NCI-H1694 (cell line): Measurements from ENCODE around the gene PRKCI.
"Not testable (repeated sequence)": the region's sequence is repeated elsewhere in the genome, so short reads cannot be mapped to it uniquely, and the experiment has no call there.

Experiments
- DNase-seq: peaks from one replicate; lab custom pipeline; 2025; lab: John Stamatoyannopoulos, UW

Gene PRKCI

GRCh38 chr3:170296703-170297102 is 74.5 kb downstream of the PRKCI start:
- DNase-seq = no peak

- DNase-seq = no peak
Observed at GRCh38 chr3:170301405-170301804, 79.2 kb downstream of the PRKCI start.

- no peak for DNase-seq
Observed at GRCh38 chr3:170302008-170302407, 79.8 kb downstream of the PRKCI start.

GRCh38 chr3:170306015-170306414 is 83.8 kb downstream of the PRKCI start:
- no peak for DNase-seq

DNA sequence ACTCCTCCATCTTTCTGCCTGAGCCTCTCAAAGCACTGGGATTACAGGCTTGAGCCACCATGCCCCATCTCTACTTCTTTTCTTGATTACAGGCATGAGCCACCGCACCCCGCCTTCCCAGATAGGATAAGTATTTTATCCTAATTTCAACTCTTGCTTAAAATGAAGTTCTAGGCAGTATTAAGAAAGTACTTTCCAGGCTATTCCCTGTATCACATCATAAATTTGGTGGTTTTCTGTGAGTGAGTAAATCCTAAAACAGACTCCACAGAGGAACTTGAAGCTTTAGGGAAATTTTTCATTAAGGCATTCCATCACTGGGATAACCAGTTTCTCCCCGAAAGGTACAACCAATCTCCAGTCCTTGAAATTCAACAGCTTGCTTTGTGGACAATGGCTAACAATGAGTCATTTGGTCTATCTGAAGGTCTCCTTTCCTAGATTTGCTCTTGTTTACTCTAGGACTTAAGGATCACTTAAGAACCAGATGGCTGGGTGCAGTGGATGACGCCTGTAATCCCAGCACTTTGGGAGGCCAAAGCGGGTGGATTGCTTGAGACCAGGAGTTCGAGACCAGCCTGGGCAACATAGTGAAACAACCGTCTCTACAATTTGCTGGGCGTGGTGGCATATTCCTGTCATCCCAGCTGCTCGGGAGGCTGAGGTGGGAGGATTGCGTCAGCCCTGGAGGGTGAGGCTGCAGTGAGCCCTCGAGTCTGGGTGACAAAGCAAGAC is 85.6 kb downstream of the PRKCI start:
- no peak for DNase-seq

- no peak for DNase-seq
Observed at GRCh38 chr3:170309046-170309445, 86.8 kb downstream of the PRKCI start.

GRCh38 chr3:170317954-170318353 is 95.7 kb downstream of the PRKCI start:
- DNase-seq = no peak

DNA sequence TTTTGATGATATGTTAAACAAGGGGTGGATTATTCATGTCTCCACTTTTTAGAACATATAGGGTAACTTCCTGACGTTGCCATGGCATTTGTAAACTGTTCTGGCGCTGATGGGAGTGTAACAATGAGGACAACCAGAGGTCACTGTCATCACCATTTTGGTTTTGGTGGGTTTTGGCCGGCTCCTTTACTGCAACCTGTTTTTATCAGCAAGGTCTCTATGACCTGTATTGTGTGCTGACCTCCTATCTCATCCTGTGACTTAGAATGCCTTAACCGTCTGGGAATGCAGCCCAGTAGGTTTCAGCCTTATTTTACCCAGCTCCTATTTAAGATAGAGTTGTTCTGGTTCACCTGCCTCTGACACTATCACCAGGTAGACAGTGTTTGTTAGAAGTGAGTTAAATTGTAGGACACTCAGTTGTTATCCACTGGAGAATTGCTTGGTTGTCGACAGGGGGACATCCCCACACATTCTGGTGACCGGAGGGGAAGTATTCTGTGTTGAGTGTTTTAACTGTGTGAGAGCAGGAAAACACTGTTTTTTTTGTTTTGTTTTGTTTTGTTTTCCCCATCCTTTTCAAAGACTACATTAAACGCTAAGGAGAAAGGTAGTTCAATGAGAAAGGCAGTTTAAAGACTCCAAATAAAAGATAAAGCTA is 98.4 kb downstream of the PRKCI start:
- no peak for DNase-seq

GRCh38 chr3:170321321-170322034 is 99.3 kb downstream of the PRKCI start:
- DNase-seq = no peak

GRCh38 chr3:170322566-170323269 is 100.5 kb downstream of the PRKCI start:
- DNase-seq = no peak

- DNase-seq = no peak
Observed at GRCh38 chr3:170323331-170323730, 101.1 kb downstream of the PRKCI start.

GRCh38 chr3:170324962-170325361 is 102.7 kb downstream of the PRKCI start:
- no peak for DNase-seq

- DNase-seq = no peak
Observed at GRCh38 chr3:170327040-170327808, 105.0 kb downstream of the PRKCI start.

DNA sequence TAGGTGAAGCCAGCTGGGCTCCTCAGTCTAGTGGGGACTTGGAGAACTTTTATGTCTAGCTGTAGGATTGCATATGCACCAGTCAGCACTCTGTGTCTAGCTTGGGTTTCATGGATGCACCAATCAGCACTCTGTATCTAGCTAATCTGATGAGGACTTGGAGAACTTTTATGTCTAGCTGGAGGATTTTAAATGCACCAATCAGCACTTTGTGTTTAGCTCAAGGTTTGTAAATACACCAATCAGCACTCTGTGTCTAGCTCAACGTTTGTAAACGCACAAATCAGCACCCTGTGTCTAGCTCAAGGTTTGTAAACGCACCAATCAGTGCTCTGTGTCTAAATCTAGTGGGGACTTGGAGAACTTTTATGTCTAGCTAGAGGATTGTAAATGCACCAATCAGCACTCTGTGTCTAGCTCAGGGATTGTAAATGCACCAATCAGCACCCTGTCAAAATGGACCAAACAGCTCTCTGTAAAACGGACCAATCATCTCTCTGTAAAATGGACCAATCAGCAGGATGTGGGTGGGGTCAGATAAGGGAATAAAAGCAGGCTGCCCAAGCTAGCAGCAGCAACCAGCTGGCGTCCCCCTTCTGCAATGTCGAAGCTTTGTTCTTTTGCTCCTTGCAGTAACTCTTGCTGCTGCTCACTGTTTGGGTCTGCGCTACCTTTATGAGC is 105.8 kb downstream of the PRKCI start:
- not testable (repeated sequence) for DNase-seq

DNA sequence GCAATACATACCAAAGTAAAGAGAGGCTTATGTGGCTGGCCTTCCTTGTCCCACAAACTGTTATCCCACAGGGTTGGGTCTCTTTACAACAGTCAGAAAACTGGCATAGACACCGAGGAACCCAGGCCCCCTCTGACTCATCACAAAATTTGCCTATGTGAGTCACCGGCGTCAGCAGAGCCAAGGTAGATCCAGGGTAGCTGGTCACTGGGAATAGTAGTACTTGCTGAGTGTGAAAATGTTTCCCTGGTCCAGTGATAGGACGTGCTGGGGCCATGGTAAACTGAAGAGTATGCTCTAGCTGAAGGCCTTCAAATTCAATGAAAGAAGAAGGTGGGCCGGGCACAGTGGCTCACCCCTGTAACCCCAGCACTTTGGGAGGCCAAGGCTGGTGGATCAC is 108.1 kb downstream of the PRKCI start:
- no peak for DNase-seq

DNA sequence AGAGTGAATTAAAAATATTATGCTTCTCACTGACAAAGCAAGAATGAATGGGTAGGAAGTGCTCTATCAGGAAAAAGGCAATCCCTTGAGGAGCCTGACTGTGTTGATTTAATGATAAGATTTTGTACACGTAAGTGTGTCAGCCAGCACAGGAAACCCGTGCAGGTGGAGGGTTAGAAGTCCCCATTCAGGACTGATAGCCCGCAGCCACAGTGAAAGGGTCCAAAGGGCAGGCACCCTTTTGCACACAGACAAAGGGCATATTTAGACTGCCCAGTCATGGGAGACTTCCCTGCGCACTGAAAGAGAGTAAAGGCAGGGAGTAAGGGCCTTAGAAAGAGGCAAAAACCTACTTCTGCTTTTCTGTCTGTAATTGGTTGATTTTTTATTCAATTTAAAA is 108.9 kb downstream of the PRKCI start:
- DNase-seq = no peak

GRCh38 chr3:170337420-170337819 is 115.2 kb downstream of the PRKCI start:
- DNase-seq = no peak

DNA sequence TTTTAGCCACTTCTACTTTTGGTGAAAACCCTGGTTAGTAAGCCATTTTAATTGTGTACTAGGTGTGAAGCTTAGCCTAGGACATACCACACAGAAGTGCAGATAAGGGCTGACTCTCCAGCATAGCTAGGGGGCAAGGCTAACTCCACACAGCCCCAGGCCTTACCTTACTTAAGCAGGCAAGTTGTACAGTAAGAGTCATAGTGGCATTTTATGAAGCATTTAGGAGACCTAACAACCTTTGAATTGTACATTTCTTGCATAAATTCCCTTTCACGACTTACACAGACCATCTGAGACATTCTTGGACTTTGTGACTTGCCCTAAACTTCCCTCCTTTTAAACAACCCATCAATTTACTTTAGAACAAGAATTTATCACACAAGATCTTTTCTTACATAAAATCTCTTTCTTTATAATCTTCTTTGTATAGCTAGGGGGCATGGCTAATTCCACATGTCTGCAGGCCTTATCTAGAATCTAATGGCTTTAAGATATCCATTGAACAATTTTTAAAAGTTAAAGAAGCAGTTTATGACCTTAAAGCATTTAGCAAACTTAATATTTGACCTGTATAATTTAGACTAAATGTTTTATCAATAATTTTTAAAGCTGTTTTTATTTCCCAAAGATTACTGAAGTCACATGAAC is 116.6 kb downstream of the PRKCI start:
- no peak for DNase-seq

DNA sequence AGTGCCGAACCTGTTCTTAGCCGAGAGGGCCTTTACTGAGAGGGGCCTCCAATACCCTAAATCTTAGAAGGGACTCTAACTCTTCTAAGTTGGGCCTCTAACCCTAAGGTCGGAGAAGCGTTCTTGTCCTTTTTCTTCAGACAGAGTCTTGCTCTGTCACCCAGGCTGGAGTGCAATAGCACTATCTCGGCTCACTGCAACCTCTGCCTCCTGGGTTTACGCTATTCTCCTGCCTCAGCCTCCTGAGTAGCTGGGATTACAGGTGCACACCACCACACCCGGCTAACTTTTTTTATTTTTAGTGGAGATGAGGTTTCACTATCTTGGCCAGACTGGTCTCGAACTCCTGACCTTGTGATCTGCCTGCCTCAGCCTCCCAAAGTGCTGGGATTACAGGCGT is 120.0 kb downstream of the PRKCI start:
- not testable (repeated sequence) for DNase-seq

GRCh38 chr3:170343859-170344258 is 121.6 kb downstream of the PRKCI start:
- DNase-seq = not testable (repeated sequence)

GRCh38 chr3:170344971-170345370 is 122.7 kb downstream of the PRKCI start:
- DNase-seq = no peak
